ENCODE results near the gene FOXP1. TPM values are rescaled to one million over a fixed set of nuclear protein-coding genes. Genes with fewer than 3 reads are reported as not detected.
A peak's percentile ranks its signal among the peaks of the same experiment; 100 is the strongest.

Gene FOXP1
- polyA plus RNA-seq, 1 donor from 2014 or later: 5.6 TPM

GRCh38 chr3:71308836-71309235, 274.7 kb downstream of the FOXP1 start:
- no peaks in the 10 kb centered on the region for H3K9me3 ChIP-seq (ENCODE audit: low read length)
- no peaks in the 10 kb centered on the region for H3K79me2 ChIP-seq (replicated peaks; ENCODE audit: insufficient read depth, low read length)
- no peak overlapping the region for H3K9ac ChIP-seq (ENCODE audit: low read length)
- H3K4me3 ChIP-seq (ENCODE audit: low read length): no peak overlapping the region
- H2AFZ ChIP-seq (ENCODE audit: low read depth, low read length): no peak overlapping the region
- TF ChIP-seq MXI1 (conservative IDR thresholded peaks at IDR 0.05; ENCODE audit: poor library complexity, severe bottlenecking) (no peak), EZH2 (IDR thresholded peaks at IDR 0.05; ENCODE audit: borderline replicate concordance, insufficient read depth, low read length, poor library complexity, severe bottlenecking) (no peak), TAF1 (IDR thresholded peaks at IDR 0.05; ENCODE audit: low read depth) (no peak), RAD21 (conservative IDR thresholded peaks at IDR 0.05) (no peak), EP300 (conservative IDR thresholded peaks at IDR 0.05; ENCODE audit: poor library complexity, severe bottlenecking) (no peak), REST (IDR thresholded peaks at IDR 0.05; ENCODE audit: borderline replicate concordance) (no peak), CTCF (IDR thresholded peaks at IDR 0.05; ENCODE audit: poor library complexity, severe bottlenecking) (no peak), POLR2AphosphoS5 (IDR thresholded peaks at IDR 0.05) (no peak)
- H3K36me3 ChIP-seq (ENCODE audit: insufficient read depth, low read length): no peaks in the 10 kb centered on the region
- H4K20me1 ChIP-seq (ENCODE audit: insufficient read depth): no peaks in the 10 kb centered on the region
- no peaks in the 10 kb centered on the region for H3K27me3 ChIP-seq (ENCODE audit: insufficient read depth, low read depth, low read length)
- no peaks in the 10 kb centered on the region for H3F3A ChIP-seq (ENCODE audit: insufficient read depth, low read length, poor library complexity, severe bottlenecking)
- no peak overlapping the region for H3K27ac ChIP-seq (ENCODE audit: low read length)
- no peaks in the 10 kb centered on the region for H3K9me2 ChIP-seq (ENCODE audit: insufficient read depth, low read length)
- H3K4me2 ChIP-seq (ENCODE audit: low read length): no peak overlapping the region

GRCh38 chr3:71307991-71308697, 275.4 kb downstream of the FOXP1 start:
- no peak overlapping the region for H3K4me2 ChIP-seq (ENCODE audit: low read length)
- no peaks in the 10 kb centered on the region for H3K9me3 ChIP-seq (ENCODE audit: low read length)
- H3K27me3 ChIP-seq (ENCODE audit: insufficient read depth, low read depth, low read length): no peaks in the 10 kb centered on the region
- H3K27ac ChIP-seq (ENCODE audit: low read length): no peak overlapping the region
- H3K9me2 ChIP-seq (ENCODE audit: insufficient read depth, low read length): no peaks in the 10 kb centered on the region
- no peak overlapping the region for H2AFZ ChIP-seq (ENCODE audit: low read depth, low read length)
- H4K20me1 ChIP-seq (ENCODE audit: insufficient read depth): no peaks in the 10 kb centered on the region
- no peaks in the 10 kb centered on the region for H3F3A ChIP-seq (ENCODE audit: insufficient read depth, low read length, poor library complexity, severe bottlenecking)
- no peaks in the 10 kb centered on the region for H3K79me2 ChIP-seq (replicated peaks; ENCODE audit: insufficient read depth, low read length)
- no peak for TF ChIP-seq POLR2AphosphoS5 (IDR thresholded peaks at IDR 0.05)
- TF ChIP-seq EP300 (conservative IDR thresholded peaks at IDR 0.05; ENCODE audit: poor library complexity, severe bottlenecking): peak; percentile 21
- no peaks in the 10 kb centered on the region for H3K36me3 ChIP-seq (ENCODE audit: insufficient read depth, low read length)
- H3K9ac ChIP-seq (ENCODE audit: low read length): peak overlapping the region; percentile 3
- no peak overlapping the region for H3K4me3 ChIP-seq (ENCODE audit: low read length)
